Measurements from ENCODE around the gene DSG3. TPM values are rescaled to one million over a fixed set of nuclear protein-coding genes. Genes with fewer than 3 reads are reported as not detected.

Gene DSG3
- total RNA-seq, 4 donors from 2014 or later: under 0.01 TPM; not detected in 3

- TF ChIP-seq POLR2A (IDR thresholded peaks at IDR 0.05): no peak
- TF ChIP-seq, protein P1, sequence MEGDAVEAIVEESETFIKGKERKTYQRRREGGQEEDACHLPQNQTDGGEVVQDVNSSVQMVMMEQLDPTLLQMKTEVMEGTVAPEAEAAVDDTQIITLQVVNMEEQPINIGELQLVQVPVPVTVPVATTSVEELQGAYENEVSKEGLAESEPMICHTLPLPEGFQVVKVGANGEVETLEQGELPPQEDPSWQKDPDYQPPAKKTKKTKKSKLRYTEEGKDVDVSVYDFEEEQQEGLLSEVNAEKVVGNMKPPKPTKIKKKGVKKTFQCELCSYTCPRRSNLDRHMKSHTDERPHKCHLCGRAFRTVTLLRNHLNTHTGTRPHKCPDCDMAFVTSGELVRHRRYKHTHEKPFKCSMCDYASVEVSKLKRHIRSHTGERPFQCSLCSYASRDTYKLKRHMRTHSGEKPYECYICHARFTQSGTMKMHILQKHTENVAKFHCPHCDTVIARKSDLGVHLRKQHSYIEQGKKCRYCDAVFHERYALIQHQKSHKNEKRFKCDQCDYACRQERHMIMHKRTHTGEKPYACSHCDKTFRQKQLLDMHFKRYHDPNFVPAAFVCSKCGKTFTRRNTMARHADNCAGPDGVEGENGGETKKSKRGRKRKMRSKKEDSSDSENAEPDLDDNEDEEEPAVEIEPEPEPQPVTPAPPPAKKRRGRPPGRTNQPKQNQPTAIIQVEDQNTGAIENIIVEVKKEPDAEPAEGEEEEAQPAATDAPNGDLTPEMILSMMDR (IDR thresholded peaks at IDR 0.05): no peak
- TF ChIP-seq POLR2AphosphoS5 (IDR thresholded peaks at IDR 0.05): no peak
- TF ChIP-seq EP300 (IDR thresholded peaks at IDR 0.05; ENCODE audit: low read depth): no peak
- no peaks in the 10 kb centered on the region for H3K27me3 ChIP-seq
- DNase-seq: no peak
- in situ Hi-C loops (cut with MboI; ENCODE audit: low pct_ligation_motif_present in 1 of 4, low pct_unique_long_range_greater_than_20kb in 1 of 4, low sequenced_read_pairs in 3 of 4): no loop called here
- peaks cover 0 to 33% (median 12%) of the 10 kb centered on the region in 4 donors for H3K4me1 ChIP-seq
- intact Hi-C loops (cut with DNase I; ENCODE audit: low total_unique reads): no loop called here
- H3K27ac ChIP-seq: peak overlapping the region; percentile 4 to 68 (median 40)
- no peaks in the 10 kb centered on the region for H3K9me3 ChIP-seq
- no peaks in the 10 kb centered on the region for H3K36me3 ChIP-seq
- H3K4me3 ChIP-seq: no peak overlapping the region
These were observed 43.3 kb downstream of the DSG3 start for GRCh38 chr18:31490833-31491232.

DNA sequence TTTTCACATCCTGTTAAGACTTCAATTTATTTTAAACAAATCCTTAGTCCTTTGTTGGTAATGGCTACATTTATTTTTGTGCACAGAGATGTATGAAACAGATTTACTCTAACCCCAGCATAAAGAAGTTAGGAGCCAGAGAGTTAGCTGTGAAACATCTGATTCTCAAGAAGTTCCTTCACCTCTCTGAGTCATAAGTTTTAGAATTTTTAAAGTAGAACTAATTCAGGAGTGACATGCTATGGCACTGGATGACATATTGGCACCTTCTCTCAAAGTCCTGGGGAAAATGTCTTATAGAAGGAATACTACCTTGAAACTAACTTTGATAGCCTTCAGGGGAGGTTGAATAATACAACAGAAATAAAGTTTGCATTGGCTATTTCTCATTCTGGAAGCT, 44.0 kb downstream of the DSG3 start:
- no peaks in the 10 kb centered on the region for H3K36me3 ChIP-seq
- DNase-seq: no peak
- TF ChIP-seq, protein P1 (IDR thresholded peaks at IDR 0.05): no peak
- TF ChIP-seq POLR2AphosphoS5 (IDR thresholded peaks at IDR 0.05) (no peak), POLR2A (IDR thresholded peaks at IDR 0.05) (no peak), EP300 (IDR thresholded peaks at IDR 0.05; ENCODE audit: low read depth) (no peak)
- intact Hi-C loops (cut with DNase I; ENCODE audit: low total_unique reads) (no loop called here), in situ Hi-C loops (cut with MboI; ENCODE audit: low pct_ligation_motif_present in 1 of 4, low pct_unique_long_range_greater_than_20kb in 1 of 4, low sequenced_read_pairs in 3 of 4) (no loop called here)
- peak overlapping the region in 1 of 4 donors; percentile 68 for H3K27ac ChIP-seq
- peaks cover 0 to 33% (median 12%) of the 10 kb centered on the region in 4 donors for H3K4me1 ChIP-seq
- no peak overlapping the region for H3K4me3 ChIP-seq
- H3K9me3 ChIP-seq: no peaks in the 10 kb centered on the region
- no peaks in the 10 kb centered on the region for H3K27me3 ChIP-seq

GRCh38 chr18:31492671-31493070, 45.1 kb downstream of the DSG3 start:
- in situ Hi-C loops (cut with MboI; ENCODE audit: low pct_ligation_motif_present in 1 of 4, low pct_unique_long_range_greater_than_20kb in 1 of 4, low sequenced_read_pairs in 3 of 4) (no loop called here), intact Hi-C loops (cut with DNase I; ENCODE audit: low total_unique reads) (no loop called here)
- WGBS, 2 donors (ENCODE audit: low coverage in 1 of 2): 90 to 93% methylated on average over 9 of the region's 9 CpGs
- H3K27me3 ChIP-seq: peaks cover 1% of the 10 kb centered on the region
- TF ChIP-seq EP300 (IDR thresholded peaks at IDR 0.05; ENCODE audit: low read depth): no peak
- TF ChIP-seq, protein P1 (IDR thresholded peaks at IDR 0.05): no peak
- TF ChIP-seq POLR2AphosphoS5 (IDR thresholded peaks at IDR 0.05): no peak
- TF ChIP-seq POLR2A (IDR thresholded peaks at IDR 0.05): no peak
- peaks cover 0 to 35% (median 12%) of the 10 kb centered on the region in 4 donors for H3K4me1 ChIP-seq
- no peak overlapping the region for H3K4me3 ChIP-seq
- H3K36me3 ChIP-seq: no peaks in the 10 kb centered on the region
- no peaks in the 10 kb centered on the region for H3K9me3 ChIP-seq
- H3K27ac ChIP-seq: no peak overlapping the region
- no peak for DNase-seq

GRCh38 chr18:31493171-31493570, 45.6 kb downstream of the DSG3 start:
- DNase-seq: no peak
- Histone ChIP-seq H3K4me1 (peaks cover 0 to 36% (median 12%) of the 10 kb centered on the region in 4 donors), H3K36me3 (no peaks in the 10 kb centered on the region), H3K27ac (peak overlapping the region in 1 of 4 donors; percentile 33), H3K9me3 (no peaks in the 10 kb centered on the region), H3K4me3 (no peak overlapping the region), H3K27me3 (peaks cover 6% of the 10 kb centered on the region)
- 75 to 76% methylated on average over 7 of the region's 7 CpGs for WGBS, 2 donors (ENCODE audit: low coverage in 1 of 2)
- in situ Hi-C loops (cut with MboI; ENCODE audit: low pct_ligation_motif_present in 1 of 4, low pct_unique_long_range_greater_than_20kb in 1 of 4, low sequenced_read_pairs in 3 of 4) (no loop called here), intact Hi-C loops (cut with DNase I; ENCODE audit: low total_unique reads) (no loop called here)
- TF ChIP-seq, protein P1 (IDR thresholded peaks at IDR 0.05): no peak
- TF ChIP-seq POLR2A (IDR thresholded peaks at IDR 0.05) (no peak), POLR2AphosphoS5 (IDR thresholded peaks at IDR 0.05) (no peak), EP300 (IDR thresholded peaks at IDR 0.05; ENCODE audit: low read depth) (no peak)

All from transverse colon (tissue), 4 donors.